ENCODE data around the gene EBF3. TPM values are rescaled to one million over a fixed set of nuclear protein-coding genes. Genes with fewer than 3 reads are reported as not detected.

Gene EBF3
- total RNA-seq, 1 donor from 2014 or later, result 544 TPM

- Mint-ChIP-seq H3K27me3 (ENCODE audit: unreplicated experiment) (peaks cover 58% of the 10 kb centered on the region), H3K9me3 (ENCODE audit: unreplicated experiment) (peaks cover 69% of the 10 kb centered on the region), H3K36me3 (ENCODE audit: unreplicated experiment) (peaks cover 7% of the 10 kb centered on the region), H3K4me1 (ENCODE audit: low read depth, unreplicated experiment) (peaks cover 86% of the 10 kb centered on the region), H3K27ac (ENCODE audit: unreplicated experiment) (peak overlapping the region; percentile 97), H3K4me3 (ENCODE audit: unreplicated experiment) (peak overlapping the region; percentile 89)
- no peak for TF ChIP-seq CTCF (IDR thresholded peaks at IDR 0.05; ENCODE audit: partially characterized antibody, unreplicated experiment)
- DNase-seq, result no peak
Observed at GRCh38 chr10:129885526-129885925, 78.5 kb downstream of the EBF3 start.

GRCh38 chr10:129884398-129885078 lies 79.5 kb downstream of the EBF3 start:
- H3K9me3 Mint-ChIP-seq (ENCODE audit: unreplicated experiment), result peaks cover 72% of the 10 kb centered on the region
- H3K27ac Mint-ChIP-seq (ENCODE audit: unreplicated experiment), result peak overlapping the region; percentile 97
- H3K4me3 Mint-ChIP-seq (ENCODE audit: unreplicated experiment), result peak overlapping the region; percentile 89
- H3K4me1 Mint-ChIP-seq (ENCODE audit: low read depth, unreplicated experiment), result peaks cover 88% of the 10 kb centered on the region
- no peak for DNase-seq
- peaks cover 59% of the 10 kb centered on the region for H3K27me3 Mint-ChIP-seq (ENCODE audit: unreplicated experiment)
- peaks cover 12% of the 10 kb centered on the region for H3K36me3 Mint-ChIP-seq (ENCODE audit: unreplicated experiment)
- no peak for TF ChIP-seq CTCF (IDR thresholded peaks at IDR 0.05; ENCODE audit: partially characterized antibody, unreplicated experiment)

- H3K36me3 Mint-ChIP-seq (ENCODE audit: unreplicated experiment), result peaks cover 12% of the 10 kb centered on the region
- peak; percentile 79 for DNase-seq
- peak overlapping the region; percentile 97 for H3K27ac Mint-ChIP-seq (ENCODE audit: unreplicated experiment)
- peaks cover 61% of the 10 kb centered on the region for H3K27me3 Mint-ChIP-seq (ENCODE audit: unreplicated experiment)
- no peak for TF ChIP-seq CTCF (IDR thresholded peaks at IDR 0.05; ENCODE audit: partially characterized antibody, unreplicated experiment)
- H3K4me1 Mint-ChIP-seq (ENCODE audit: low read depth, unreplicated experiment), result peaks cover 89% of the 10 kb centered on the region
- H3K9me3 Mint-ChIP-seq (ENCODE audit: unreplicated experiment), result peaks cover 76% of the 10 kb centered on the region
- H3K4me3 Mint-ChIP-seq (ENCODE audit: unreplicated experiment), result peak overlapping the region; percentile 89
Observed at GRCh38 chr10:129883626-129884397, 80.3 kb downstream of the EBF3 start.

- Mint-ChIP-seq H3K4me3 (ENCODE audit: unreplicated experiment) (peak overlapping the region; percentile 89), H3K9me3 (ENCODE audit: unreplicated experiment) (peaks cover 73% of the 10 kb centered on the region), H3K4me1 (ENCODE audit: low read depth, unreplicated experiment) (peaks cover 83% of the 10 kb centered on the region), H3K27me3 (ENCODE audit: unreplicated experiment) (peaks cover 62% of the 10 kb centered on the region), H3K27ac (ENCODE audit: unreplicated experiment) (peak overlapping the region; percentile 97), H3K36me3 (ENCODE audit: unreplicated experiment) (peaks cover 12% of the 10 kb centered on the region)
- TF ChIP-seq CTCF (IDR thresholded peaks at IDR 0.05; ENCODE audit: partially characterized antibody, unreplicated experiment), result no peak
- no peak for DNase-seq
Observed at GRCh38 chr10:129883029-129883428, 81.0 kb downstream of the EBF3 start.

All from glutamatergic neuron (in vitro differentiated cells).